Tongue (tissue), 2 donors: ENCODE data around the gene FNDC3A. TPM values are rescaled to one million over a fixed set of nuclear protein-coding genes. Genes with fewer than 3 reads are reported as not detected.
"Not testable (repeated sequence)": the region's sequence is repeated elsewhere in the genome, so short reads cannot be mapped to it uniquely, and the experiment has no call there.

ENCODE experiments used
- DNase-seq: peaks from one replicate; pipeline ENCODE4 v3.0.0-alpha.2; 2015
- total RNA-seq: library from RNA; depleted of rRNA; stranded (reverse); fragments of >200 nt; gene quantifications from one replicate; pipeline ENCODE4 v1.2.3, GENCODE V29; 2014

The FNDC3A gene
- total RNA-seq, 1 donor from 2014 or later, result 64.2 TPM

DNA sequence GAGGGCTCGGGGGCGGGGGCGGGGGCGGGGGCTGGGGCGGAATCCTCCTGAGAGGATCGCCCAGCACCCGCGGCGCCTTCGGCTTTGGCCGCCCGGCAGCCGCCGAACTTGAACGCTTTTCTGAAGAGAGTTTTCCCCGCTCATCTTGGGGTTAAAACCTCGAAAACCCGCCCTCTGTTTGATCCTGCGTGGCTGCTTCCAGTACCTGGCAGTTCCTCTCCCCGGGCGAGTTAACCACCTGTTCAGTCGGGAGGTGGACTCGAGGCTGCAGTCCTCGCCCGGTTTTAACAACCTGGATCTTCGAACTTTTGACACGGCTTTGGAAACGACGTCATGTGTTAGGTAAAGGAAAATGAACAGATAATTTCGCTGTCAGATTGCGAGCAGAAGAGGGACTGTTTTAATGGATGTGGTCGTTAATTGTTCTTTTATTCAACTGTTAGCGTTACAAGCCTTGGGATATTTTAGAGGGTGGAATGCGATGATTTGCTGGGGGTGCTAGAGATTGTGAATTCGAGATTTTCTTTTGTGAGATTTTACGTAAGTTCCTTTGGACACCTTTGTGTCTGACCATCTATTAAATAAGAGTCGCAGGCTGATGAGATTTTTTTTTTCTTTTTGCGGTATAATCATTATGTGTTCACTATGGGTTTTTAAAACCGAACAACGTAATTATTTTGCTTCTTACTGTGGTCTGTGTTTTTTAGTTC is 1.0 kb downstream of the FNDC3A start:
- DNase-seq, result peak; percentile 77

DNA sequence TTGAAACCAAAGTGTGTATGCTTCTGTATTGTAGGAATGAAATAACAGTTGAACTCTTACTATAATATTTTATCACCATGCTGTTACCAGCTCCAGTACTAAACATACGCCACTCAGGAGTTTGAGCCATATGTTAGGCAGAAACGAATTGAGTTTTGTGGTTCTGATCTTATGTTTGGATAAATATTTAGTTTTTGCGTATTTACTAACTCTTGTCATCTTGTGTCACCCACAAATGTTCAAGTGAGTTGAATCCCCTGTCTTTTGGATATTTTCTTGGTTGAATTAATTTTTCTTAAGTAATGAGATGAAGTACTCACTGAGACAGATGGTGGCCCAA is 1.5 kb downstream of the FNDC3A start:
- no peak for DNase-seq

DNA sequence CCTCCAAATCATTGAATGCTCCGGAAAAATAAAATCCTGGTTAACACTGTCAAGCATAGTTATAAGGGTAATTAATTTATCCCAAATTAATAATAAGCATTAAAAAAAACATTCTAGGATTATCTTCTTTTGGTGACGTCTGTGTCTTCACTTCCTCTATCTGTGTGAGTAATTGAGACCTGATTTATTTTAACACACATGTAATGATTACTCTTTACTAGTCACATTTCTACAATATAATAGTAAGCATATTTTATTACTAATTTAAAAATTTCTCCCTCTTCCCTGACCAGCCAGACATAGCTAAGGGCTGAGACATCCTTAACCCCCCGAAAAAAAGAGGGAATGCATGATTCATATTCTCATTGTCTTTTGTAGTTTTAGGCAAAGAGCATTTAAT is 2.3 kb downstream of the FNDC3A start:
- DNase-seq, result no peak

DNA sequence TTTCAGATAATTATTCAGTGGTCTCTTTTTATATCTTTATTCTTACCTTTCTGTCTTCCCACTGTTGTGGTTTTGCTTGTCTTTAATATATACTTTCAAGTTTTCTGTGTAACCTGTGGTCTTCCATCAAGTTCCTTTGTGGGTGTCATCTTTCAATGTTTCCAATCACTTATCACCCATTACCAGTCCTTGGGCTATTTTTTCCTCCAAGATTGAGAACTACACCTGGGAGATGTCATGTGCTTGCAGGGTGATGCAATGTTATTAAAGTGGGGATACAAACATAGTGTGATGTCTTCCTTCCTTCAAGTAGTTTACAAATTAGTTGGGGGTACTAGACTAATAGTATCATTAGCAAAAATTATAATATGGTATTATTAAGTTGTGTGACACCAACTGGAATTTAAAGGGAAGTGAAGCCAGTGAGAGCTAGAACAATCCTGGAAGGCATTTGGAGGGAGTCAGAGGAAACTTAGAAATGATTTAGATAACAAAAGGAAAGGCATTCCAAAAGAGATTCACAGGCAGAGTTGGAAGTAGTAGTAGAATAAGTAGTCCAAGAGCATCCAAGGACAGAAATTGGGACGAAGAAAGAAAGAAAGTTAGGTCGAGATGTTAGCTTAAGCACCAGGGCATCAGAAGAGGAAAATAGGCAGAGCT is 3.4 kb downstream of the FNDC3A start:
- DNase-seq, result no peak

DNA sequence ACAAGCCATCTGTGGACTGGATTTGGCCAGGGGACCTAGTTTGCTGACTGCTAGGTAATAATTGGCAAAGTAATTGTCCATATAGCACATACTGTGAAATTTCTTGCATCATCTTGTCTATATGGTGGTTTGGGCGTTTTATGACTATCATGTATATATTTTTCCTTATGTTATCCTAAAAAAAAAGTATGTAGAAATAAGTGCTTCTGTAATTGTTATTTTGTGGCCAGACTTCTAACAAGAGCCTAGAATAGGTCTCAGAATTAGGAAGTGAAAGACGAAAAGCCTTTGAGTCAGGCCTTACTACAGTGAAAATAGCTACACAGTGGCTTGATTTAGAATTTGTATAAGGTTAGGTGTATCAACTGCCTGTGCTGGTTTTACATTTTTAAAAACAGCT is 4.2 kb downstream of the FNDC3A start:
- no peak for DNase-seq

DNA sequence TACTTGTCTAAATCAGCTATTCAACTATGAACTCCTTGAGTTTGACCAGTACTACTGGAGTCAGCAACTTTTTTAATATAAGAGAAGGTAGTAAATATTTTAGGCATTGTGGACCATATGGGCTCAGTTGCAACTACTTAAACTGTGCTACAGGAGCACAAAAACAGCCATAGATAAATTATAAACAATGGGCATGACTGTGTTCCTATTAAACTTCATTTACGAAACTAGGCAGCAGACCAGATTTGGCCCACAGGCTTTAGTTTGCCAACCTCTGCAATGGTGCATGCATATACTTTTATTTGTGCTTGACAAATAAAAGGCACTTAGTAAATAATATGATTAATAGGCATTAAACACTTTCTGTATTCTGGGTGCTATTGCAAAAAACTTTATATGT is 7.6 kb downstream of the FNDC3A start:
- no peak for DNase-seq

DNA sequence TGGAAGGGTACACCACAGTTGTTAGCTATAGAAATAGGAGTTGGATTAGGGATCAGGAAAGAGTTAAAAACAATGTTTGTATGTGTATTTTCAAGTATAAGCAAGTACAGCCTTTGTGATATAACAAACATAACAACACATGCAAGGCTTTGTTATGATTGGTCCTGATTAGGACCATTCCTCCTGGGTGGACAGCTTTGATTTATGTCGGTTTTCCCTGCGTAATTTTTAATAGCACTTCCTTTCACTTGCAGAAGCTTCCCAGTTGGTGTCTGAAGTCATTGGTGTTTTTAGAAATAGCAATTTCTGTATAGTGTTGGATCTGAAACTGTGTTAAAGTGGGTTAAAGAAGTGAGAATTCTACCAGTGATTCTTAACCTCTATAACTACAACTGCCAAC is 10.0 kb downstream of the FNDC3A start:
- DNase-seq, result no peak

DNA sequence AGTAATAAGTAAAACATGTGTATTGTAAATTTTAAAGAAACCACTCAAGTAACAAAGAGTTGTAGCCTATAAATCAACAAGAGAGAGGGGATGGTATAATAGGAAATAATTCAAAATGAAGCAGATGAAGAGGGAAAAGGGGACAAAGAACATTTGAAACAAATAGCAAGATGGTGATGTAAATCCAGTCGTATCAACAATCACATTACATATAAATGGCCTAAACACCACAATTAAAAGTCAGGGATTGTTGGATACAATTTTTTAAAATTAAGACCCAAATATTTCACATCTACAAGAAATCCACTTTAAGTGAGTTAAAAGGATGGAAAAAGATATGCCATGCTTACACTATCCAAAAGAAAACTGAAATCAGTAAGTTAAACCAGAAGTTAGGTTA is 15.2 kb downstream of the FNDC3A start:
- no peak for DNase-seq

DNA sequence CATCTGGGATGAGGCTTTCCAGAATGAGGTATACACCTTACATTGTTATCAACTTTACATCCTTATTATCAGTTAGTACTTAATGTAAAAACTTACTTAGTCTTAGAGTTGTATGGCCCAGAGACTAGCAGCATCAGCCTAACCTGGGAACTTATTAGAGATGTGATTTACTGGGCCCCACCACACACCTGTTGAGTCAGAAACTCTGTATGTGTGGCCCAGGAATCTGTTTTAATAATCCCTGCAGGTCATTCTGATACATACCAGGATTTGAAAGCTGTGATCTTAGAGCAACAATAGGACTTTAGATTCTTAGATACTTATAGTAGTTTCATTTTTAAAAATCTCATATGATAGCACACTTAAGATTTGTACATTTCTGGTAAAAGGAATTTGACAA is 17.4 kb downstream of the FNDC3A start:
- no peak for DNase-seq

DNA sequence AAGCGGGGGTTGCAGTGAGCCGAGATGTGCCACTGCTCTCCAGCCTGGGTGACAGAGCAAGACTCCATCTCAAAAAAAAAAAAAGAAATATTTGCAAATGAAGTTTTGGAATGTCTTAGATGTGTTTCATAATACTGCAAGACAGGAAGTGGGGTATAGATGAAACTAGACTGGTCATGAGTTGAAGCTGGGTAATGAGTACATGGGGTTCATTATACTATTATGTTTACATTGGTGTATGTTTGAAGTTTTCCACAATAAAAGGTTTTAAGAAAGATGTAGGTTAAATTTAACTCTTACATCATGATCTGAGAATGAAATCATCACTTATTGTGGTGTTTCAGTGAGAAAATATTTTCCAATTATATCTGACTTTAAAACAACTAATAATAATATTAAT is 19.0 kb downstream of the FNDC3A start:
- no peak for DNase-seq

DNA sequence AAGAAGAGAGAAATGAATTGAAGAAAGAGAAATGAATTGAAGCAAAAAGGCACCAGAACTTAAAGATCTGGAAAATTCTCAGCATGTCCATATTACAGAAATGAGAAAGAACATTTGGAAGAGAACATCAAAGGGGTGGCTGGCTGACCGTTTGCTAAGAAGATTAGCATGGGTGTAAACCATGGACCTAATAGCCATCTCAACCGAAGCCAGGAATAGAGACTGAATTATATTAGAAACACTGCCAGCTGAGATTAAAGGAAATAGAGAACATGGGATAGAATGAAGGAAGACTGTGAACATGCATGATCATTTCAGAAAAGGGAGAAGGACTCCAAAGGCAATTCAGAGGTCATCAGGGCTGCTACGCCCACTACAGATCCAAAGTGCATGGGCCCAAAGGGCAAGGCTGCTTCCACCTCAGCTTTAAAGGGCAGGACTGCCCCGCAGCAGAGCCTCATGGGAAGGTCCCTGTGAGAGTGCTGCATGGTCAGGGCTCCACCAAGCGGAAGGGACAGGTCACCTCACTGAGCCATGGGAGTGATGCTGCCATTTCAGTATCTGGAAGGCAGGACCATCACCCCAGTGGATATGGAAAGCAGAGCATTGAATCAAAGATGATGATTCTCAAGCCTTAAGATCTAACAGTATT is 23.1 kb downstream of the FNDC3A start:
- no peak for DNase-seq

DNA sequence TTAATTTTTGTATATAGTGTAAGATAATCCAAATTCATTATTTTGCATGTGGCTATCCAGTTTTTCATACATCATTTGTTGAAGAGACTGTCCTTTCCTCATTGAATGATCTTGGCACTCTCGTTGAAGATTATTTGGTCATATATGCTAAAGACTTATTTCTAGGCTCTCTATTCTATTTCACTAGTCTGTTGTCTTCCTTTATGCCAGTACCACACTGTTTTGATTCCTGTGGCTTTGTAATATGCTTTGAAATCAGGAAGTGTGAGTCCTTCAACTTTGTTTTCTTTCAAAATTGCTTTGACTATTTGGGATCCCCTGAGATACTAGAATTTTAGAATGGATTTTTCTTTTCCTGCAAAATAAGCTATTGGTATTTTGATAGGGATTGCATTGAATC is 24.5 kb downstream of the FNDC3A start:
- DNase-seq, result no peak

DNA sequence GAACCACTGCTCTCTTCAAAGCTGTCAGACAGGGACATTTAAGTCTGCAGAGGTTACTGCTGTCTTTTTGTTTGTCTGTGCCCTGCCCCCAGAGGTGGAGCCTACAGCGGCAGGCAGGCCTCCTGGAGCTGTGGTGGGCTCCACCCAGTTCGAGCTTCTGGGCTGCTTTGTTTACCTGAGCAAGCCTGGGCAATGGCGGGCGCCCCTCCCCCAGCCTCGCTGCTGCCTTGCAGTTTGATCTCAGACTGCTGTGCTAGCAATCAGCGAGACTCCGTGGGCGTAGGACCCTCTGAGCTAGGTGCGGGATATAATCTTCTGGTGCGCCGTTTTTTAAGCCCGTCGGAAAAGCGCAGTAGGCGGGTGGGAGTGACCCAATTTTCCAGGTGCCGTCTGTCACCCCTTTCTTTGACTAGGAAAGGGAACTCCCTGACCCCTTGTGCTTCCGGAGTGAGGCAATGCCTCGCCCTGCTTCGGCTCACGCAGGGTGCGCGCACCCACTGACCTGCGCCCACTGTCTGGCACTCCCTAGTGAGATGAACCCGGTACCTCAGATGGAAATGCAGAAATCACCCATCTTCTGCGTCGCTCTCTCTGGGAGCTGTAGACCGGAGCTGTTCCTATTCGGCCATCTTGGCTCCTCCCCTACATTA is 43.4 kb downstream of the FNDC3A start:
- DNase-seq, result not testable (repeated sequence)

DNA sequence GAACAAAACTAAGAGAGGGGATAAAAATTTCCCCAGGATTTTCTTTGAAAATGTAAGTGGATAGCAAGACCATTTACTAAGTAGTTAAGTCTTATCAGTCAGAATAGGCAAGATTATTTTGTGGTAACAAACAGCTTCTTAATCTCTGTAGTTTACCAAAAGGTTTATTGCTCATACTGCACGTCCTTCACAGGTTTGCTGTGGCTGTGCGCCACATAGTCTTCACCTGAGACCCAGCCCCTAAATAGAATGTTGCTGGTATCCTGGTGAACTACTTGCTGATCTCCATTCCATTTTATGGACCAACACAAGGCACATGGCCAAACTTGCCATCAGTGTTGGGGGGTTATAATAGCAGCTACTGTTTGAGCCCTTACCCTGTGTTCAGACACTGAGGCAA is 44.6 kb downstream of the FNDC3A start:
- no peak for DNase-seq

DNA sequence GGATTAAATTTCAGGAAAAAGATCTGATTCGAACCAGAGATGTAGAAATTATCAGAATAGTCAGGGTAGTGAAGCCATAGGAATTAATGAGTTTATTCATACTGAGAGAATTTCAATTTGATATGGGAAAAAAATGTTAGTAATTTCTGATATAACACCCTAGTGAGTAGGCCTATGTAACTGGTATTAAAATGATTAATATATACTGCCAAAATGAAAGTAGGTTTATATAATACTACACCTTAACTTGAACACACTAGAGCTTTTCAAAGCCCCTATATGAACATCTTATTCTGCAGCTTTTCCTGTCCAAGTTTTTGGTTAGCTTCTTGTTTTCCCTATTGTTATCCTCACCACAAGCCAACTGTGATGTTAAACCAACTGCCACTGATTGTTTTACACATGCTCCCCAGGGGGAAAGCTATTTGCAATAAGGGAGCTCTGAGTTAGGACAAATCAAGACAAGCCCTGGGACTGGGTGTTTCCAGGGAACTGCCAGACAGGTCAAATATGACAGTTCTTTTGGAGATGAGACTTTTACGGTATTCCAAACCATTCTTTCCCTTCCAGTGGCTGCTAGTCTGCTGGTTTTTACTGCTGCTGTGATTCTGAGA is 45.3 kb downstream of the FNDC3A start:
- DNase-seq, result no peak

DNA sequence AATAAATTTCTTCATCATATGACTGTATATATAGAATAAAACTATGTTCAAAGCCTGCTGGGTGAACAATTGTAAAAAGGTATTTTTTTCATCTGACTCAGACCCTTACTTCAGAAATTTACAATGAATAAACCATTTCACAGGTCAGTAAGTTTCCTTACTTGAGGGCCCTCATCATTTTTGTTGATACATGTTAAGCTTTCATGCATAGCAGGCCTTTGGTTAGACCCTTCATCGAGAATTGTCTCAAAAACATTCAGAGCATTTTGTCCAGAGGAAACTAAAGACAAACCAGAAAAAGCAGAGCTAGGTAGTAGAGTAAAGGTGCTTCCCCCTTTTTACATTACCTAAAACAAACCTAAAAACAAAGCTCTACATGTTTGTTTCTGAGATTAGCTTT is 46.2 kb downstream of the FNDC3A start:
- no peak for DNase-seq

DNA sequence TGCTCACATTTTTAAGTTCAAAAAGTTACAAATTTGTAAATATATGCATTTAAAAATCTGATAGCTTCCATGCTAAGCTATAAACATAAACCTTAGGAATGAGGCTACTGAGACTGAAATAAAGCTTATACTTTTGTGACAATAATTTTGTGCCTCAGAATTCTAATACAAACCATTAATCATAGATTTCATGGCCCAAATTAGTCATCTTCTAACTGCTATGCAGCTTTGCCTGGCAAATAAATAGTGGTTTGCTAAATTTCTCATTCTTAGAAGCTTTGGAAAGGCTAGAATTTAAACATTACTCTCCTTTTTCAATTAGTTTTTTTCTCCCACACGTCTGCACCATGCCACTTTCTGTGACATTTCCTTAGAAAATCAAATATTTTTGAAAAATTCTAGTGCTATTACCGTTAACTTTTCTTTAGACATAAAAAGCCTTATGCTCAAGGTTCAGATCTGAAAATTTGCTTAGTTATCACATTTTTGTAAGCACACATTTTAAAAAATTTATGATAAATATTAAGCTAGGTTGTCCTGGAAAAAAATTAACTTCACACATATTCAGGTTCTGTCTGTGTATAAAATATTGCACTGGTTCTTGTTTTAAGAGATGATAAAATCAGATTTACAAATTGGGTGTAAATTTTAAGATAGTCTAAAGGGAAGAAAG is 46.9 kb downstream of the FNDC3A start:
- DNase-seq, result no peak

DNA sequence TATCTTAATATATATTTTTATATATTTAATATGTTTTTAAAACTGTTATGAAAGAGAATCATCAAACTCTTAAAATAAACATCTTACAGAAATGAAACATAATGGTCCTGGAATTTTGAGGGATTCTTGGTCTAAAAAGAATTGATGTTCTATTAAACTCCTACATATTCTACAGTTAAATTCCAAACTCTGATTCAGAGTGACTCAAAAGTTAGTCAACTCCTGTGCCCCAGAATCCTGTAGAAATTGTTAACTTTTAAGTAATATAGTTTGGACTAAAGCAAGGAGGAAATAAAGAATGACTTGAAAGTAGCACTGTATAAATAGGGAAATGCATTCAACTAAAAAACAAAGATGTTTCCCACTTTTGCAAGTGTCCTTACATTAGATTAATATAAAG is 47.7 kb downstream of the FNDC3A start:
- DNase-seq, result no peak

DNA sequence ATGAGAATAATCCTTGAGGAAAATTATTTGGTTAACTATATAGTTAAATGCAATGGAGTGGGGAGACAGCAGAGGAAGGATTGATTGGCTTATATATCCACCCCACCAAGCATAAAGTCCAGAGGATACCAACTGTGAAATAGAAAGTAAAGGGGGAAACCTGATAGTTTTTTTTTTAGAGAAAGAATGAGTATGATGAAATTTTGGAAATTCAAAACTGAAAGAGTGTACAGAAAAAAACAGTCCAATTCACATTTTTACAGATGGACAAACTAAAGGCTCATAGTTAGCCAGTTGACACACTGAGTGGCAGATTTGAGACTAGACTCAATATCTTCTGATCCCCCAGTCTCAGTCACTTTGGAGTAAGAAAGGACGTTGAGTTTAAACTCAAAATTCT is 51.1 kb downstream of the FNDC3A start:
- no peak for DNase-seq

DNA sequence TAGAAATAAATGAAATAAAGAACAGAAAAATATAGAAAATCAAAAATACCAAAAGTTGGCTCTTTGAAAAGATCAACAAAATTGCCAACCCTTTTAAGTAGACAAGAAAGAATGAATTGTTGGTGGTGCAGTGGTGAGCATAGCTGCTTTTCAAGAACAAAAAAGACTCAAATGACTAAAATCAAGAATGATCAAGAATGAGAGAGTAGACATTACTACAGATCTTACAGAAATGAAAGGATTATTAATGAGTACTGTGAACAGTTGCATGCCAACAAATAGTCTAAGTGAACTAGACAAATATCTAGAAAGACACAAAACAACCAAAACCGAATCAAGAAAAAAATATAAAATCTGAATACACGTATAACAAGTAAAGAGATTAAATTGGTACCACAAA is 53.9 kb downstream of the FNDC3A start:
- DNase-seq, result no peak

DNA sequence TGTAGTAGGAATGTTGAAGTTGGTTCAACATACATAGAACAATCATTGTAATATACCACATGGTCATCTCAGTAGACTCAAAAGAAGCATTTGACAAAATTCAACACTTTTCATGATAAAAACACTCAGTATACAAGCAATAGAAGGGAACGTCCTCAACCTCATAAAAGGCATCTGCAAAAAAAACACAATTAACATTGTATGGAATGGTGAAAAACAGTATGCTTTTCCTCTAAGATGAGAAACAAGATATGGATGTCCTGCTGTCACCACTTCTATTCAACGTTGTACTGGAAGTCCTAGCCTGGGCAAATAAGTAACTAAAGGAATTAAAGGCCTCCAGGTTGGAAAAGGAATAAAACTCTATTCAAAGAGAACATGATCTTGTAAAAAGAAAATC is 54.5 kb downstream of the FNDC3A start:
- no peak for DNase-seq

DNA sequence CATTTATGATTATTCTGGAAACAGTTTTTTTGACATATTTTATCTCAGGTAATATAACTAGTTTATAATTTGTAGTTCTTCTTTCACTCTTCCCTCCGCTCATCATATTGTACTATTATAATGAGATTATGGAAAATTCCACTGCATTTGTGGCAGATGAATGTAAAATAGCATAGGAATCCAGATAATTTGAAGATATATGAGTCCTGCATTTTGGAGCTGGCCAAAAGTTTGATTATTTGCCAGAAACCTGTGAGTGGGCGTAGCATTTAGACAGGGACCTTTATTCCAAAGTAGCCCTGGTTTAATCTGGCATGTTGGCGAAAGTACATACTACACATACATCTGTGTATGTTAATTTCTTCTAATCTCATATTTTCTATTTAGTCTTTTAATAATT is 65.2 kb downstream of the FNDC3A start:
- no peak for DNase-seq
